K562 (cell line): Measurements from ENCODE around the gene SYNGR3. TPM values are rescaled to one million over a fixed set of nuclear protein-coding genes. Genes with fewer than 3 reads are reported as not detected.

Experiments
- ATAC-seq: fragments of 200-7000 bp; cut with Tn5 transposase; 3 replicates; pipeline ENCODE4 v1.9.1; 2020; ENCODE audit warnings: moderate library complexity
- BruUV-seq: library from RNA; stranded (reverse); fragments of 400-500 nt; replicated peaks from 2 replicates; lab custom pipeline; 2021; lab: Mats Ljungman, UMichigan
- CTCF ChIA-PET: fragments of 300-600 bp; formaldehyde crosslinking; extraction: SDS; loops from one replicate; lab custom pipeline; 2021; ENCODE audit warnings: low intra/inter-chr PET ratio; lab: Yijun Ruan, JAX
- POLR2A ChIA-PET: fragments of 300-600, 350-650 bp; sonication (Branson Sonifier 250); formaldehyde crosslinking; extraction: SDS; loops from one replicate; lab custom pipeline; 2021; ENCODE audit warnings: antibody characterized with exemption, inconsistent platforms; lab: Yijun Ruan, JAX
- DNase-seq, 4 experiments: peaks; one replicate each; pipeline versions ENCODE4 v3.0.0 to v3.0.0-alpha.2; 2011 to 2018; ENCODE audit warnings: low spot score in 3 of 4, mixed read lengths in 3 of 4; ENCODE audit errors: extremely low read depth in 1 of 4
- FAIRE-seq: peaks from 2 replicates; lab custom pipeline; 2011; peaks lifted over from hg19 to GRCh38; lab: Jason Lieb, UNC
- H2AFZ ChIP-seq: 2 replicates; pipeline ENCODE4 v1.6.0; 2011; ENCODE audit warnings: low read depth, low read length, control low read depth, inconsistent platforms
- H3K27ac ChIP-seq: fragments of 200-600 bp; 3 replicates; pipeline ENCODE4 v1.8.0; 2011; ENCODE audit warnings: low read depth, mild to moderate bottlenecking, control low read depth, inconsistent platforms, low read length, moderate library complexity, mixed read lengths; ENCODE audit errors: extremely low read depth
- H3K27me3 ChIP-seq, 2 experiments: fragments of 300-600 bp in 1 of 2; 2 replicates in 1 of 2; 3 replicates in 1 of 2; pipeline versions ENCODE4 v1.6.0 to v1.8.0; 2011; ENCODE audit warnings: inconsistent platforms in 2 of 2, low read length in 2 of 2, mild to moderate bottlenecking in 1 of 2, mixed read lengths in 1 of 2, moderate library complexity in 1 of 2; ENCODE audit not compliant: control insufficient read depth in 2 of 2, insufficient read depth in 2 of 2
- H3K36me3 ChIP-seq: fragments of 300-600 bp; 3 replicates; pipeline ENCODE4 v1.8.0; 2011; ENCODE audit warnings: mild to moderate bottlenecking, low read length, inconsistent platforms; ENCODE audit not compliant: control insufficient read depth, insufficient read depth
- H3K4me1 ChIP-seq, 2 experiments: fragments of 200-600 bp in 1 of 2; replicated peaks in 1 of 2; 2 replicates in 1 of 2; 3 replicates in 1 of 2; pipeline versions ENCODE4 v1.5.1 to v1.8.0; 2011; ENCODE audit warnings: inconsistent platforms in 2 of 2, low read length in 2 of 2, mild to moderate bottlenecking in 1 of 2, mixed read lengths in 1 of 2, moderate library complexity in 1 of 2; ENCODE audit not compliant: control insufficient read depth in 2 of 2, insufficient read depth in 2 of 2
- H3K4me2 ChIP-seq: 2 replicates; pipeline ENCODE4 v1.6.1; 2011; ENCODE audit warnings: low read length, control low read depth, inconsistent platforms, mixed read lengths; ENCODE audit not compliant: insufficient read depth
- H3K4me3 ChIP-seq: fragments of 200-600 bp; sonication (generic), shearing (Covaris generic); 2 replicates; pipeline ENCODE4 v1.5.1; 2016; ENCODE audit warnings: control low read depth, inconsistent platforms
- H3K79me2 ChIP-seq: fragments of 200-600 bp; 3 replicates; pipeline ENCODE4 v1.8.0; 2011; ENCODE audit warnings: low read length, inconsistent platforms; ENCODE audit not compliant: control insufficient read depth, insufficient read depth
- H3K9ac ChIP-seq, 2 experiments: 2 replicates each; pipeline versions ENCODE4 v1.6.0 to v1.6.1; 2011; ENCODE audit warnings: low read depth in 2 of 2, low read length in 2 of 2, control low read depth in 1 of 2, inconsistent platforms in 1 of 2, mild to moderate bottlenecking in 1 of 2, mixed read lengths in 1 of 2; ENCODE audit not compliant: insufficient read depth in 1 of 2
- H3K9me1 ChIP-seq: one replicate; pipeline ENCODE4 v1.6.0; 2011; ENCODE audit warnings: inconsistent platforms, mild to moderate bottlenecking, low read length, moderate library complexity; ENCODE audit not compliant: control insufficient read depth, insufficient read depth
- H3K9me3 ChIP-seq: replicated peaks from 2 replicates; pipeline ENCODE4 v1.5.1; 2011; ENCODE audit warnings: low read depth, low read length, inconsistent platforms; ENCODE audit not compliant: control insufficient read depth, insufficient read depth
- H4K20me1 ChIP-seq: replicated peaks from 2 replicates; pipeline ENCODE4 v1.6.1; 2011; ENCODE audit warnings: low read length, inconsistent platforms, mixed read lengths; ENCODE audit not compliant: control insufficient read depth, insufficient read depth
- CHD1 ChIP-seq: fragments of 200-600 bp; sonication (generic); IDR thresholded peaks from one replicate; pipeline ENCODE4 v1.6.1; 2012; ENCODE audit warnings: mild to moderate bottlenecking, moderate library complexity, low read length, inconsistent platforms
- E2F6 ChIP-seq, 2 experiments: IDR thresholded peaks; 2 replicates each; pipeline ENCODE4 v1.6.1; 2011; ENCODE audit warnings: borderline replicate concordance in 1 of 2, control low read depth in 1 of 2, low read depth in 1 of 2, low read length in 1 of 2, mild to moderate bottlenecking in 1 of 2, mixed read lengths in 1 of 2, moderate library complexity in 1 of 2; ENCODE audit not compliant: insufficient read depth in 1 of 2, insufficient read length in 1 of 2, poor library complexity in 1 of 2, severe bottlenecking in 1 of 2; ENCODE audit errors: extremely low read depth in 1 of 2
- FOXM1 ChIP-seq, 2 experiments: fragments of 450-650 bp in 1 of 2; sonication (generic) in 1 of 2; formaldehyde crosslinking in 1 of 2; IDR thresholded peaks; 2 replicates each; pipeline versions ENCODE4 v1.6.1 to v1.9.0; 2017 to 2022; ENCODE audit warnings: low read depth in 2 of 2, mild to moderate bottlenecking in 2 of 2, missing genetic modification reagents in 1 of 2, moderate library complexity in 1 of 2
- HDGF ChIP-seq: fragments of 450-650 bp; IDR thresholded peaks from 2 replicates; pipeline ENCODE4 v1.6.1; 2016
- IRF1 ChIP-seq: sonication (generic); formaldehyde crosslinking; IDR thresholded peaks from 2 replicates; pipeline ENCODE4 v1.8.0; 2022; ENCODE audit warnings: missing genetic modification reagents, mild to moderate bottlenecking, borderline replicate concordance
- KAT7 ChIP-seq: sonication (generic); formaldehyde crosslinking; IDR thresholded peaks from 2 replicates; pipeline ENCODE4 v1.8.0; 2022; ENCODE audit warnings: missing genetic modification reagents, mild to moderate bottlenecking, borderline replicate concordance
- KDM4B ChIP-seq, 2 experiments: fragments of 450-650 bp in 1 of 2; sonication (generic) in 1 of 2; IDR thresholded peaks; 2 replicates each; pipeline ENCODE4 v1.6.1; 2016 to 2017; ENCODE audit warnings: borderline replicate concordance in 2 of 2, antibody characterized with exemption in 1 of 2, low read depth in 1 of 2, mild to moderate bottlenecking in 1 of 2
- L3MBTL2 ChIP-seq: fragments of 450-650 bp; IDR thresholded peaks from 2 replicates; pipeline ENCODE4 v1.6.1; 2016; ENCODE audit warnings: mild to moderate bottlenecking, moderate library complexity
- MAZ ChIP-seq, 2 experiments: fragments of 450-650 bp in 1 of 2; sonication (generic) in 1 of 2; formaldehyde crosslinking; IDR thresholded peaks in 1 of 2; conservative IDR thresholded peaks in 1 of 2; 2 replicates each; pipeline versions ENCODE4 v1.4.0 to v1.5.0; 2020; ENCODE audit warnings: mild to moderate bottlenecking in 1 of 2, missing genetic modification reagents in 1 of 2
- MTF1 ChIP-seq: fragments of 250-450 bp; sonication (Bioruptor Pico); IDR thresholded peaks from 2 replicates; pipeline ENCODE4 v1.9.0; 2021; ENCODE audit warnings: moderate library complexity, mild to moderate bottlenecking, inconsistent platforms, borderline replicate concordance
- POLR2B ChIP-seq: fragments of 450-650 bp; IDR thresholded peaks from 2 replicates; pipeline ENCODE4 v1.6.1; 2018; ENCODE audit warnings: low read depth; ENCODE audit not compliant: partially characterized antibody
- RB1 ChIP-seq: fragments of 450-650 bp; IDR thresholded peaks from 2 replicates; pipeline ENCODE4 v1.6.1; 2017; ENCODE audit warnings: low read depth, mild to moderate bottlenecking
- RBM25 ChIP-seq: fragments of 200-400 bp; formaldehyde crosslinking; IDR thresholded peaks from 2 replicates; pipeline ENCODE4 v1.6.1; 2018; ENCODE audit warnings: low read length, low read depth, moderate library complexity; ENCODE audit not compliant: severe bottlenecking
- TGIF2 ChIP-seq: sonication (generic); formaldehyde crosslinking; IDR thresholded peaks from 2 replicates; pipeline ENCODE4 v1.8.1; 2022; ENCODE audit warnings: mild to moderate bottlenecking, missing genetic modification reagents, moderate library complexity
- TRIM28 ChIP-seq: fragments of 450-650 bp; IDR thresholded peaks from 2 replicates; pipeline ENCODE4 v1.6.1; 2017
- ZBTB17 ChIP-seq: fragments of 450-650 bp; formaldehyde crosslinking; IDR thresholded peaks from 2 replicates; pipeline ENCODE4 v1.4.0; 2020; ENCODE audit warnings: mild to moderate bottlenecking
- ZFP30 ChIP-seq: fragments of 250-450 bp; sonication (Bioruptor Pico); IDR thresholded peaks from 2 replicates; pipeline ENCODE4 v1.8.0; 2022; ENCODE audit warnings: moderate library complexity, mild to moderate bottlenecking, inconsistent platforms, borderline replicate concordance
- ZNF282 ChIP-seq: sonication (generic); formaldehyde crosslinking; IDR thresholded peaks from 2 replicates; pipeline ENCODE4 v1.8.1; 2023; ENCODE audit warnings: missing genetic modification reagents
- ZNF77 ChIP-seq: fragments of 250-450 bp; sonication (Bioruptor Pico); IDR thresholded peaks from 2 replicates; pipeline ENCODE4 v1.5.0; 2020
- WGBS: fragments of 100-300 bp; shearing (Covaris generic); methylation state at CpG from one replicate; pipeline ENCODE4 v1.1.6; 2016; ENCODE audit warnings: low coverage, mixed read lengths; ENCODE audit not compliant: insufficient coverage; ENCODE audit errors: missing lambda C conversion rate; 5-methylcytosine and 5-hydroxymethylcytosine counted together
- in situ Hi-C: fragments of 300-500 bp; cut with MboI; formaldehyde crosslinking; loops from 4 replicates; pipeline ENCODE4 v1.15.0; 2018; ENCODE audit warnings: inconsistent platforms, mixed read lengths
- intact Hi-C: fragments of 100-400 bp; cut with micrococcal nuclease; formaldehyde crosslinking; loops from 2 replicates; pipeline ENCODE4 v1.14.2; 2022
- polyA plus RNA-seq, 8 experiments: library from polyadenylated mRNA; depleted of rRNA in 4 of 8; stranded (reverse) in 5 of 8; unstranded in 3 of 8; fragments of >200 nt; fragmentation: Nextera tagmentation in 2 of 8; fragmentation: Illumina TruSeq in 1 of 8; extraction: Ambion mirVana in 2 of 8; extraction: Trizol in 1 of 8; gene quantifications; 2 replicates each; pipeline versions ENCODE4 v1.2.1 to v1.2.3, GENCODE V29; 2011 to 2014; ENCODE audit warnings: inconsistent platforms in 1 of 8, missing spikeins in 1 of 8
- total RNA-seq, 7 experiments: library from RNA; depleted of rRNA in 6 of 7; stranded (reverse); fragments of >200 nt in 6 of 7; fragmentation: Illumina TruSeq in 2 of 7; extraction: Trizol in 2 of 7; gene quantifications; 2 replicates each; pipeline versions ENCODE4 v1.2.1 to v1.2.3, GENCODE V29; 2011 to 2021; ENCODE audit warnings: low replicate concordance in 1 of 7

Gene SYNGR3
- total and polyA plus RNA-seq, 9 of the 15 experiments (the other 6 are each of a cell fraction or from before 2014, with no cell fraction given) = 3.7 to 69.2 (median 36.3) TPM

GRCh38 chr16:2009164-2009711, 19.5 kb downstream of the SYNGR3 start:
- peak in 3 of 4 experiments; percentile 47 to 76 (median 75) for DNase-seq
- TF ChIP-seq E2F6 (IDR thresholded peaks at IDR 0.05; ENCODE audit: borderline replicate concordance in 1 of 2, extremely low read depth in 1 of 2, insufficient read depth in 1 of 2, insufficient read length in 1 of 2, low read depth in 1 of 2, low read length in 1 of 2, poor library complexity in 1 of 2, severe bottlenecking in 1 of 2) = peak in 1 of 2 experiments; percentile 53
- TF ChIP-seq MAZ (CRISPR knock-in tag; conservative IDR thresholded peaks at IDR 0.05 in 1 of 2, IDR thresholded peaks at IDR 0.05 in 1 of 2) = peak; percentile 9 to 26; a peak in 2 of 4 replicates
- TF ChIP-seq TGIF2 (CRISPR knock-in tag) = peak; percentile 45; the same call in 1 of the 2 replicates
- no peak for TF ChIP-seq KDM4B (IDR thresholded peaks at IDR 0.05; ENCODE audit: borderline replicate concordance in 2 of 2, low read depth in 1 of 2)
- no peak for TF ChIP-seq TRIM28
- 0 out of 2 replicates have a peak, but pooled peaks have one; percentile 25 for TF ChIP-seq ZNF282 (CRISPR knock-in tag)
- 0 out of 2 replicates have a peak, but pooled peaks have one; percentile 57 for TF ChIP-seq IRF1 (CRISPR knock-in tag)
- 0 out of 2 replicates have a peak, but pooled peaks have one; percentile 34 for TF ChIP-seq KAT7 (CRISPR knock-in tag)
- TF ChIP-seq HDGF = no peak
- peak; percentile 62 for TF ChIP-seq CHD1
- peak; percentile 9; the same call in 1 of the 2 replicates for TF ChIP-seq RB1
- TF ChIP-seq MTF1 (CRISPR knock-in tag) = no peak
- TF ChIP-seq RBM25 = no peak
- no peak for TF ChIP-seq POLR2B
- no peak for TF ChIP-seq ZBTB17 (CRISPR knock-in tag)
- TF ChIP-seq ZFP30 (CRISPR knock-in tag) = no peak
- TF ChIP-seq ZNF77 (CRISPR knock-in tag) = no peak
- no peak for TF ChIP-seq FOXM1 (IDR thresholded peaks at IDR 0.05; ENCODE audit: low read depth)
- TF ChIP-seq FOXM1 (CRISPR knock-in tag; IDR thresholded peaks at IDR 0.05; ENCODE audit: low read depth) = peak; percentile 52; the same call in 1 of the 2 replicates
- TF ChIP-seq L3MBTL2 = peak; percentile 68

More at GRCh38 chr16:2009164-2009711, 19.5 kb downstream of the SYNGR3 start:
- Histone ChIP-seq H3K4me3 (peak overlapping the region; percentile 99), H3K9me1 (peaks cover 19% of the 10 kb centered on the region), H3K9ac (peak overlapping the region; percentile 91 to 99), H3K36me3 (peaks cover 41% of the 10 kb centered on the region; the same call in 2 of the 3 replicates), H3K9me3 (no peaks in the 10 kb centered on the region), H3K4me1 (peaks cover 23 to 67% of the 10 kb centered on the region in 2 experiments), H2AFZ (peak overlapping the region; percentile 28; the same call in 1 of the 2 replicates), H3K79me2 (peaks cover 66% of the 10 kb centered on the region), H3K27me3 (no peaks in the 10 kb centered on the region), H3K4me2 (peak overlapping the region; percentile 93), H3K27ac (peak overlapping the region; percentile 89), H4K20me1 (peaks cover 37% of the 10 kb centered on the region)
- POLR2A ChIA-PET = interaction anchor here (1.0 to 2.6 kb wide), 3 partner anchors 12 to 146 kb away, joined by 7 to 13 read pairs (median 7); partner anchors contain the start of genes RPS2 and TRAF7
- CTCF ChIA-PET = no interaction called here
- ATAC-seq (peak; percentile 32), FAIRE-seq (no peak)
- WGBS = 0% methylated on average over 32 of the region's 55 CpGs
- intact Hi-C loops (loop anchor here (2.0 kb wide), 1 partner anchor 16 kb away; no protein-coding TSS in a partner anchor), in situ Hi-C loops (no loop called here)
- BruUV-seq = no TSS peak
